ENCODE data around the gene NUP62.

Gene NUP62

DNA sequence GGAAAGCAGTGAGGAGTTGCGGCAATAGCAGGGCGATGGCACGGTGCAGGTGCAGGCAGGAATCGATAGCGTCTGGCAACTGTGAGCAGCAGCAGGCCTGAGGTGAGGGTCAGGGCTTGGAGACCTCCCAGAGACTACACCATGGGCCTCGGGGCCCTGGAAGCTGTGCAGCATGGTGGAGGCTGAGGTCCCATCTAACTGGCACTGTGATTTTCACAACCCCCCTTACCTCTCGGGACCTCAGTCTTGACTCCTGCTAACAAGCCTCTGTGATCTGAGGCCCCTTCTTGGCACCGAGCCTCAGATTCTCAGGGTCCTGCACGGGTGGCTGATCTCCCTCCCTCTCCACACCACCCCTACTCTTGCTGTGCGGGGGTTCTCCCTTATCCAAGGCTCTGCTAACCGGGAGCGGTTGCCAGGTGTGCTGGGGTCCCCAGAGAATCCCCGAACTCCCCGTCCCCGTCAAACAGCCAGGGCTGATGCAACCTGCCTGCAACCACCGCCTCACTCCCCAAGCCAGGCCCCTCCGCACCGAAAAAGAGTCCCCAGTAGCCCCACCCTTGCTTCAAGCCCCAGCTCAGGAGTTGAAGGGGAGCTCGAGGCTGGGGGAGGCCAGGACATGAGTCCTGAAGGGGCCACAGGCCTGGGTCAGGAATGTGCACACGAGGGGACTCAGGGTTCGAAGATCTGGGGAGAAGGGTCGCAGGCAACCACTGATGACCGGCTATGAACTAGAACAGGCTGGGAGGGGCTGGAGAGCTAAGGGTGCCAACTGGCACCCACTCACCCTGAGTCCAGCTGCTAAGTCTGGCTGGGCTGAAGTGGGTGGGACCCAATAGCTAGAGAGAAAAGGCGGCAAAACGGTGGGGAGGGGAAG is 5.1 kb downstream of the NUP62 start:
- no peak for DNase-seq

DNA sequence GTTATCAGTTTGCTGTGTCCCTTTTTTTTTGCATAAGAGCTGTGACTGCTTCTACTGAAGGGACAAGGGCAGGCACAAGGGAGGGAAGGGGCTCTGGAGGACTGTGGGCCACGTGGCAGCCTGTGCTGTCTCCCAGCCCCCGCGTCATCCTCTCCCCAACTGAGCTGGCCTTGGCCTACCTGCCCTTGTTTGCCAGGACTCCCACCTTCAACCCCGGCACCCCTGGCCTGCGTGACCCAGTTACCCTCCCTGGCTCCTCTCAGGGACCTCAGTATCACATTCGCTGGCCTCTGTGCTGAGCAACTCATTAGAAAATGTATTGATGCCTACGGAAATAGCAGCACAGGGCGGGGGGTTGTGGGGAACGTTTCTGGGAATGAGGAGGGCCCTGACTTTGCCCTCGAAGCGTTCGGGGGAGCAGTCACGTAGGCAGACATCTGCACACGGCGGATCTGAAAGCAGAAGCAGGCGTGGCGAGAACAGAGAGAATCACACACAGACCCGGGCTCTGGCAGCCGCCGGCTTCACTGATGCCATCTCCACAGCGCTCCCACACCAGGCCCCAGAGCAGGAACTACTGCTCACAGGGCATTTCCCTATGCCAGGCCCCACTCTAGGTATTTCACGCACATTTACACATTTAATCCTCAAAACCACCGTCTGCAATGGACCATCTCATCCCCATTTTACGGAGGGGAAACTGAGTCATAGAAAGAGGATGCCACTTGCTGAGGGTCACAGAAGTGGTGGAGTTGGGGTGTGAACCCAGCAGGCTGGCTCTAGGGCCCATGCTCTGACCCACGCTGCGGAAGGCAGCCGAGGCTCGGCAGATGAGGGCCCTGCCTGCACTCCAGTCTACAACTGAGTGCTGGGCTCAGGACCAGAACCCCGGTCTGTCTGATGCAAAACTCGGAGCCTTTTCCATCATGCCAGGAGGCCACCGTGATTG is 6.0 kb downstream of the NUP62 start:
- no peak for DNase-seq

DNA sequence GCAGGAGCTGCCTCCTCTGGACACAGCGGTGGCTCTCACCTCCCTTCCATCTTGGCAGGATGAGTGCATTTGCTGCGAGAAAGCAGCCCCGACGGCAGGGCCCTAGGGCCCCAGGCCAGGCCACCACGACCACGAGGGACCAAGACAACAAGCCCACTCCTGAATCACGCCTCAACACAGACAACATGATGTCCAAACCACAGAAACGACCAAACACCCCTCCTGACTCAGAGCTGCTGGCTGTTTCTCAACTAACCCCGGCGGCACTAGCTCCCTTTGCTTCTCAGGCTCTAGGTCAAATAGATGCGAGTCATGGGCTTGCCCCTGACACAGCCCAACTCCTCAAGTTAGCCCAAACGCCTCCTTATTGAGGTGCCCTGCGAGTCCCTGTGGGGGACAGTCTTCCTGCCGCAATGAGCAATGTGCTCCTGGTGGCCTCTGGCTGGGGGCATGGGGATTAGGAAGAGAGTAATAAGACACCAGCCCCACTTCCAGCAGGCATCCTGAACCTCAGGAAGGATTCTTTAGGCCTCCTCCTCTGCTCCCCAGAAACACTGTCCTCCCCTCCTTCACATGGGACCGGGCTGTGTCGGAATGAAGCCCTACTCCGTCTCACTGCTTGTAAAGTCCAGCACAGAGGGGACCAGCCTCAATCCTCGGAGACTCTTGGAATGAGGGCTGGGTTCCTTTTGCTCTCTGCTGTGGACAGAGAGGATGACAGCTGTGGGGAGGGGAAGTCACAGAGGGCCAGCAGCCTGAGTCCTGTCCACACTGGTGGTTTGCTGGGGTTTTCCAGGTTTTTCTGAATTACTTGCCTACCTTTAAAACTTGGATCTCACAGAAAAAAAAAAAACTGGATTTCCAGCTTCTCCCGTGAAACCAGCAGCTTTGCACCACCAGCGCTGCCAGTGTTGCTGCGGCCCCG is 7.2 kb downstream of the NUP62 start:
- no peak for DNase-seq

DNA sequence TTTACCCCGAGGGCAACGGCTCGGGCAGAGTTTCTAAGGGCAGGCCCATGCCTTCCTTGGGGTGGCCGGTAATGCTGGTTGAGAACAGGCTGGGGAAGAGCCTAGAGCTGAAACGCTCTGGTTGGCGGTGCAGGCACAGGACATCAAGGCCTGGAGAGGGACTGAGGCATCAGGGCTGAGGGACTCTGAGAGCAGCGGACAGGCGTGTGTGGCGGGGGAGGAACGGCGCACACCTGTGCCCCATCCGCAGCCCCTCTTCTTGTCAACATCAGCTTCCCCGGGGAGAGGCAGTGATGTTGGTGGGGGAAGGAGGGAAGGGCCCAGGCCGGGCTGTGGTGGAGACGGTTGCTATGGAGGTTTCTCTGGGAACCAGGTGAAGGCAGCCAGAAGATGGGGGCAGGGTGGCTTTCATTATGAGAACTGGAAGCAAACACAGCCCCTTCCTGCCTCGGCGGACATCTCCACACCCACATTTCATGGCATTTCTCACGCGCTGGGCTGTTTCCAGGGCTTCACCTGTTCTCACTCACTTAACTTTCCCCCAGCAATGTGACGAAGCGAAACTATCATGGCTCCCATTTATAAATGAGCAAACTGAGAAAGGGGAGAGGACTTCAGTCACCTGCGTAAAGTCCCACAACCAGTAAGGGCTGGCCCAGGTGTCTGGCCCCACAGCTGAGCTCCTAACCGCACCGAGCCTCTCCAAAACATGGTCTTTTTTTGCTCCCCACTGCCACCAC is 8.5 kb downstream of the NUP62 start:
- no peak for DNase-seq

DNA sequence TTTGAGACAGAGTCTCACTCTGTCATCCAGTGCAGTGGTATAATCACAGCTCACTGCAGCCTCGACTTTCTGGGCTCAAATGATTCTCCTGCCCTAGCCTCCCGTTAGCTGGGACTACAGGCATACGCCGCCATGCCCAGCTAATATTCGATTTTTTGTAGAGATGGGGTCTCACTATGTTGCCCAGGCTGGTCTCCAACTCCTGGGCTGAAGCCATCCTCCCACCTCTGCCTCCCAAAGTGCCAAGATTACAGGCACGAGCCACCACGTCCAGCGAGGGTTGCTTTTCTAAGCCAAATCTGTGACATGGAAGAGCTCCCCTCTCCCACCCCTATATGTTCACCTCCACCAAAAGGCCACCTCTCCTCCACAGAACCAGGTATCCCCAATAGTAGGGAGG is 11.2 kb downstream of the NUP62 start:
- no peak for DNase-seq

DNA sequence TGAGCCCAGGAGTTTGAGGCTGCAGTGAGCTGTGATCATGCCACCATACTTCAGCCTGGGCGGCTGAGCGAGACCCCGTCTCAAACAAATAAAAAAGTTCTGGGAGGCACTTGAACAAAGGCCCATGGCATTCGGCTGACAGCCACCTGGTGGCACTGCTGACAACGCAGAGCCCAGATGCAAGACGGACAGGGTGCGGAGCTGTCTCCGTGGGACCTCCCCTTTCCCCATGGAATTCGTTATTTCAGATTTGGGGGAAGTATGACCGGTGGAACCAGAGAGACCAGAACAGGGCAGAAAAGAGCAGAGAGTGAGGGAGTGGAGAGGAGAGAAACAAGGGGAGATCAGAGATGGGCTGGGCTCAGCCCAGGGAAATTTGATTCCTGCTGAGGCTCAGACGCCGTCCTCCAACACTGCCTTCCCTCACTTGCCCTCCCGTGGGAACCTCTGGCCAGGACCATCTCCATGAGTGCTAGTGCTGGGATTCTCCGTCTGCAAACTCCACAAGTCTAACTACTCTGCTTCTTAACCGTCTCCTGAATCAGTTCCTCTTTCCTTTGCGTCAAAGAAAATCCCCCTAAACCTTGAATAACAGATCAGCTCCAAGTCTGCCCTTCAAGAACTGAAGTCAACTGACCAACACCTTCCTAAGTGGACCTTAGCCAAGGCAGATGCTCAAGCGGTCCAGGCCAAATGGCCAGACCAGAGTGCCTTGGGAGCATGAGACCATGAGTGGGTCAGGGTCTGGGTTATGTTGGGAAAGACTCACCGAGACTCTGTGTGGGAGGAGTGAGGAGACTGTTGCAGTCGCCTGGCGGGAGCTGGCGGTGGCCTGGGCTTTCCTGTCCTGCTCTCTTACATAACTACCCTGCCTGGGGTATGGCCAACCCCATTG is 12.2 kb downstream of the NUP62 start:
- no peak for DNase-seq

DNA sequence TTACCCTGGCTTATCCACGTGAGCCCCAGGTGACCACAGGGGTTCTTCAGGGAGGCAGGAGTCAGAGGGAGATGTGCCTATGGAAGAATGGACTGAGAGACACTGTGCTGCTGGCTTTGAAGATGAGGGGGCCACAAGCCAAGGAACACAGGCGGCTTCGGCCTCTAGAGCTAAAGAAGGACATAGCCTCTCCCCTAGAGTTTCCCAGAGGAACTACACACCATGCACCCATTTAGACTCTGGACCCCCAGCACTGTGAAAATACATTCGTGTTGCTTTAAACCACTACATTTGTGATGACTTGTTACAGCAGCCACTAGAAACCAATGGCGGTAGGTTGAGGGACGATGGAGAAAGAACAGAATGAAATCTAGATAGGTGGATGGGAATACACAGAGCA is 14.0 kb downstream of the NUP62 start:
- no peak for DNase-seq

DNA sequence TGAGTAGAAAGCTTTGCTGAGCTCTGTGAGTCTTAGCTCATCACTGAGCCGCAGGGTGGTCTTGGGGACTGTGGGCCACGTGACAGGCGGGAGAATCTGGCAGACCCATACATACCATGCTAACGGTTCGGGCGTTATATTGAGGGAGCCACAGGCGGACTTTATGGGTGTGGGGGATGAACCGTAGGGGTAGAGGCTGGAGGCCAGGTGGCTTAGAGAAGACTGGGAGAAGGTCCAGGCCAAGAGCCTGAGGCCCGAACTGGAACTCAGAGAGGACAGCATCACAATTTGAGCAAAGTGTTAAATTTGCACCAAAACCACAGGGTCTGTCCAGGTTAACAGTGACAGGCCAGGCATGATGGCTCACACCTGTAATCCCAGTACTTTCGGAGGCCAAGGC is 15.6 kb downstream of the NUP62 start:
- DNase-seq, result no peak

DNA sequence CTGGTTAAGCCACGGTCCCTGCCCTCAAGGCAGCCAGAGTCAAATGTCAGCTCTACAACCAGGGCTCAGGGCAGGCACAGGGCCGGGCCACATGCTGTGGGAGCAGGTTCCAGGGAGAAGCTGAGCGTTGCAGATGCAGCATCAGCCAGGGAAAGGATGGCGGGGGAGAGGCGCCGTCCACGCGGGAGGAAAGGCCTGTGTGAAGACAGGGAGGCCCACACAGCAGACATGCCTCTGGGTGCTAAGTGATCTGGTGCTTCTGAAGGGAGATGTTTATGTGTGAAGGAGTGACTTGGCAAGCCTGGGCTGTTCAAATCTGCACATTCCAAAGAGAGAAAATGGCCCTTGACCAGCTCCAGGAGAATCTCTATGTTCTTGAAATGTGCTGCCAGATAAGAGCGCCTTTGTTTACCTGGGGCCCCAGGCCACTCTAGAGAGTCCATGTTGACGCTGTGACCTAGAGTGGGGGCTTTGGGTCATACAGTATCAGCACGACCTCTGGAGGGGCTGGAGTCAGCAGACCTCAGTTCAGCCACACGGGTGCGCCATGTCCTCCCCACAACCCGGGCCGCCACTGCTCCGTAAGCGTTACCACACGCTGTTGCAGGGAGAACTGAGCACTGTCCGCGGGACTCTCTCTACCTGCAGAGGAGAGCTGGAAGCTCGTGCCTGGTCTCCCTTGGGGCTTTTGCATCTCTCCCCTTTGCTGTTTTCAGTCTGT is 16.2 kb downstream of the NUP62 start:
- no peak for DNase-seq

DNA sequence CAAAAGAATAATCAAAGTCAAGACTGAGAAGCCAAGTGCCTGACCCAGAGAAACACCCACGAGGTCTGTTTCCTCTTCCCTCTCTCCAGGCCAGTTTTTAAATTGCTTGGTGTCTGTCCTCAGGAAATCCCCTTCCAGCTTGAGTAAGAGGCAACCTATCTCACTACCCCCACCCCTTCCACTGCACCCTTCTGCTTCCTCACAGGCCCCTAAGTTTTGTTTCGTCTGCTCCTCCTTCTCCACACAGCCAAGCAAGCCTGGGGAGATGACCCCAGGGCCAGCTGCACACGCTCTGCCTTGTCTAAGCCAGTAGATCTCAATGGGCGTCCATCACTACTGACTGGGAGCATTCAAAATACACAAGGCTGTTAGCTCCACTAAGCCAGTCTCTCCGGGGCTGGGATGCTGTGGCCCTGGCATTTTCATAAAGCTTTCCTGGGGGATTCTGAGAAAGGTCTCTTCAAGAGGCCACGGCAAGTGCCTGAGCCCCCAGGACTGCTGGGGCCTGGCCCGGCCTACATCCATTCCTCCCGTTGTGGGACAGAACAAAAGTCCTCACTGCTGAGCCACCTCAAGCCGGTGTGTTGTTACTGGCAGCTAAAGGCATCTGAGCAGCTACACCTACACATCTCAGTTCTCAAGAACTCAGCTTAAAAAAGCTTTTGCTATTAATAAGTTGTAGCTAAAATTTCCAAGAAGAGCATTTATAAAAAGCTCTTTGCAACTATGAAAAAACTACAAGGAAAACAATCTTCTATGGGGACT is 17.7 kb downstream of the NUP62 start:
- no peak for DNase-seq

DNA sequence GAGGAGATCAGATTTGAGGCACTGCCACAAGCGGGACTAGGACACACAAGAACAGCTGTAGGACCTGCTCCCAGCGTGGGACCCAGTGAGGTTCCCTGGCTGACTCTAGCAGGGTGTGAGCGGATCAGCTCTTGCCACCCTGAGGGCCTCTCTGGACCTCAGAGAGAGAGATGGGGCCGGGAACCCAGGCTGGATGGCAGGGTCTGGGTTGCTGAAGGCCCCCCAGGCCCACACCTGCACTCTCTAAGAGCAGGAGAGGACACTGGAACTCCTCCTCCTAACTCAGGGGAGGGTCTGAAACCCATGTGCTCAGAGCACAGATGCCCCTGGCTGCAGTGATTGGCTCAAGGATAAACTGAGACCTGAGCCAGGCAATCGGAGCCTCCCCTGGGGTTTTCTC is 19.1 kb downstream of the NUP62 start:
- DNase-seq, result no peak

DNA sequence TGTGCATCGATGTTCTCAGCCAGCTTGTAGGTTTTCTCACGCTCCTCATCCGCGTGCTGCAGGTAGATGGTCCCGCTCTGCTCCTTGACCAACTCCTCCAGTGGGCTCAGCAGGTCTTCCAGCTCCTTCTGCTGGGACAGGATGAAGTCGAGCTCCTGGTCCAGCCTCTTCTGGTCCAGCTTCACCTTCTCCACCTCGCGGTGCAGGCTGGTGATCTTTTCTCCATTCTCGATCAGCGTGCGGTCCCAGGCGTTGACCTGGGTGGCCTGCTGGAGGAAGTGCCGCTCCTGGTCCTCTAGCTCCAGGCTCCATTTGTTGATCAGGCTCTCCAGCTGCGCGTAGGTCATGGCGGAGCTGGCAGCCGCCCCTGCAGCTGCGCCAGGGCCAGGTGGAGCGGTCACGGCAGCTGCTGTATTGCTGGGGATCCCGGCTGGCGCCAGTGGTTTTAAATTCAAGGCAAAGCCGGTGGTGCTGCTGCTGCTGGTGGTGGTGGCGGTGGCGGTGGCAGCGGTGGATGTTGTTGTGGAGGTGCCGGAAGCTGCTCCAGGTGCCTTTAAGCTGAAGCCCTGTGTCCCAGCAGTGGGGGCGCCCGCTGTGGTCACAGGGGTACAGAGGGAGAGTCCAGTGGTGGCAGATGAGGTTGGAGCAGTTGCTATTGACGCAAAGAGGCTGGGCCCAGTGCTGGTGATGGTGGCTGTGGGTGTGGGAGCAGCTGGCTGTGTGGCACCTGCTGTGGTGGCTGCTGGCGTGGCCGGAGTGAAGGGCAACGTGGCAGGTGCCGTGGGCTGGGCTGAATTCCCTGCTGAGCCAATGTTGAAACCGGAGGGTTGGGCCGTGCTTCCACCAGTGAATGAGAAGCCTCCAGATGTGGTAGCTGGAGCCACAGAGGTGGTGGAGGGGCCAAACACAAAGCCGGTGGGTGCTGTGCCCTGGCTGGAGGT is 20.6 kb downstream of the NUP62 start:
- DNase-seq, result no peak

DNA sequence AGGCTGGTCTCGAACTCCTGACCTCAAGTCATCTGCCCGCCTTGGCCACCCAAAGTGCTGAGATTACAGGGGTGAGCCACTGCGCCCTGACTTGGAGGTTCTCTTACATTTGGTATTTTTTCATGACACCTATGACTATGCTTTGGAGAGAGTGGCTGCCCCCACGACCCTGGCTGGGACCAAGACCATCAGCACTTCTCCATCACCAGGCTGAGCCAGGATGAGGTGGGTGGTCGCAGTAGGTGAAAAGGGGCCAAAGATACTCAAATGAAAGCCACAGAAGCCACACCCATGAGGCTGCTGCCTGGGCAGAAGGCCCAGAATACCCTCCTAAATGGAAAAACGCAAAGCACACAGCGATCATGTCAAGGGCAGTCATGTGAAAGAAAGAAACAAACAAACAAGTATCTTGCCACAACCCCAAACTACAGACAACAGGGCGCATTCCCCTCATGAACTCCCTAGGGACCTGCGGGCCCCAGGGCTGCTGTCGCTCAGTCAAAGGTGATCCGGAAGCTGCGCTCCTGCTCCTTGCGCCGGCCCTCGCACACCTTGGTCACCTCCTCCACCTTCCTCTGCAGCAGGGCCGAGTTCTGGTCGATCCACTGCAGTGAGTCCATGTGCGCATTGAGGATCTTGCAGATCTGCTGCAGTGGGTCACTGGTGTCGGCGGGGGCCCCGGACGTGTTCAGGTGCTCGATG is 21.4 kb downstream of the NUP62 start:
- no peak for DNase-seq

DNA sequence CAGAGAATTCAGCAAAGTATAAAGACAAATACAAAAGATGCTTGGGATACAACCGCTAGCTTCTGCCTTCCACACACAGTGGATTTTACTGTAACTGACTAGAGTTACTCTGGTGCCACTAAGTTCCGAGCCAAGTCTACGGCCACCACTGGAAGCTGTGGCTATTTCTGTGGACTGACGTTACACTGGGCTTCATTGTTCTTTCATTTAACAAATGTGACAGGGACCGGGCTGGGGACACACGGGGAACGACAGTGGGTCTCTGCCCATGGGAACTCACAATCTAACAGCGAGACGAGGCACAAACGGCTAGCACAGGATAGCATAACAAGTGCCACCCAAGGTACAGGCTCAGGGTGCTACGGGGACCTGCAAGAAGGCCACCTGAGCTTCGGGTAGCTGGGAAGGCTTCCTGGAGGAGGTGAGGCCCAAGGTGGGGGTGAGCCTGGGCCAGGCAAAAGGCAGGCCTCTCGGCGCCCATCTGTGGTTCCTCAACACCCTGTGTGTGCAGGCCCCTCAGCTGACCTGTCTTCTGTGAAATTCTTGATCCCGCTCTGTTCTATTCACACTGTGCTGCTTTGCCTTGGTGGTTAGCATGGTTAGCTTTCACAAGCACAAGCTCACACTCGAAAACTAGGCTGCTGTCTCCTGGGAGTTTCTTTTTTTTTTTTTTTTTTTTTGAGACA is 22.3 kb downstream of the NUP62 start:
- no peak for DNase-seq

DNA sequence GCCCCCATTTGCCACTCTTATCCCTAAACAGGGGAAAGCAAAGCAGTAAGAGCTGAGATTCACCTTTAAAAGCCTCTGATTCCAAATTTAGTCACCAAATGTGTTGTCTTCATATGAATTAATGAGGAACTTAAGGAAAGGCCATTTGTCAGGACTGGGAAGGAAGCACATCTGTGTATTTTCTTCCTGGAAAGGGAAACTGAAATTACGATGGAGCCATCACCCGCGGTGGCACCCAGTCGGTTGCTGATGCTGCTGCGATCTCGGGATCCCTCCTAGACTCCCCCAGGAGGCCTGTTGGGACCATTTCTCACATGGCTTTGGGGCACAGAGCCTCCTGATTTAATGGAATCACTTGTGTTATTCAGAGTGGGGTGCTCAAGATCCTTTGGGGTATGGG is 25.2 kb downstream of the NUP62 start:
- DNase-seq, result no peak

DNA sequence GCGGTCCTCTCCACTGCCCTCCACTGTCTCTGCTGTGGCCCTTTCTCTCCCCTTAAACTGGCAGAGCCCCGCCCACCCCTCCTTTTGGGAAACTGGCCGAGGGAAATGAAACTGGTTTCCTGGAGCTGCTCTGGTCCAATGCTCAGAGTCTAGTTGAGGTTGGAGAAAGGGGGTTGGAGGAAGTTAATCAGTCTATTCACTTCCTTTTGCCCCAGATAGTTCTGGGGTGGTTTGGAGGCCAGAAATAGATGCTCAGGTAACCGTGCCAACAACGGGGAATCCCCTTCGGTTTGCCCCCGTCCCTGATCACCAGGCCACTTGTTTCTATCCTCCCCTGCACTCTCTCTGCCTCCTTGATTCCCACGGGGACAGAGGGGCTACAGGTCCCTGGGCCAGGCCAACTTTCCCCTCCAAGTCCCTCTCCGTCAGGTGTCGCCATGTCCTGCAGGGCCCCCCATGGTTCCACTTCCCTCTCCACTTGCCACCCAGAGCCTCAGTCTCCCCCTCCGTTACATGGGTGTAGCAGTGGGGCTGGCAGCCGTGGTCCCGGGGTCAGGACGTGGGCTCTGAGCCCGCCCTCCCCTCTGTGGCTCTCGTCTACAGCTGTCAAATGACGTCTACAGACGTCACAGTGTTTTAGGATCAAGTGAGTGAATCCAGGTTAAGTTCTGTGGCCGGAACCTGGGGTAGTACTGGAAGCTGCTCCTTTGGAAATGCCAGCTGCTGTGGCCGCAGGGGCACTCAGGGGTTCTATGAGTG is 32.3 kb downstream of the NUP62 start, which contains the start of gene IL4I1:
Gene IL4I1, minus strand, starts transcription at position 25 of the 759 bp plus-strand sequence. CDS start 727 bp downstream, outside the sequence.
- no peak for DNase-seq
